K562 (cell line): ENCODE measurements around the gene ITPR1. TPM values are rescaled to one million over a fixed set of nuclear protein-coding genes. Genes with fewer than 3 reads are reported as not detected.

Experiments
- AFF4 ChIP-seq: sonication (generic); formaldehyde crosslinking; IDR thresholded peaks from 2 replicates; pipeline ENCODE4 v1.8.0; 2023; ENCODE audit warnings: mild to moderate bottlenecking, missing genetic modification reagents
- BCL6 ChIP-seq: fragments of 250-450 bp; sonication (Bioruptor Pico); IDR thresholded peaks from 2 replicates; pipeline ENCODE4 v1.4.0; 2020
- CEBPB ChIP-seq: fragments of 450-650 bp; IDR thresholded peaks from 2 replicates; pipeline ENCODE4 v1.6.1; 2016; ENCODE audit warnings: missing genetic modification characterization, missing compliant biosample characterization
- CUX1 ChIP-seq: fragments of 200-800 bp; sonication (Bioruptor generic); IDR thresholded peaks from 2 replicates; pipeline ENCODE4 v1.6.1; 2016; ENCODE audit warnings: missing genetic modification characterization, missing compliant biosample characterization
- HIVEP1 ChIP-seq: fragments of 250-450 bp; sonication (Bioruptor Pico); IDR thresholded peaks from 2 replicates; pipeline ENCODE4 v1.4.0; 2020; ENCODE audit warnings: mild to moderate bottlenecking
- HMGN3 ChIP-seq: IDR thresholded peaks from 2 replicates; pipeline ENCODE4 v1.6.1; 2011; ENCODE audit warnings: borderline replicate concordance, low read depth, mild to moderate bottlenecking, mixed read lengths, low read length; ENCODE audit not compliant: insufficient read length; ENCODE audit errors: extremely low read depth
- PHTF2 ChIP-seq: fragments of 250-450 bp; sonication (Bioruptor Pico); IDR thresholded peaks from 2 replicates; pipeline ENCODE4 v1.5.0; 2021; ENCODE audit warnings: mild to moderate bottlenecking
- RBFOX2 ChIP-seq: fragments of 200-400 bp; formaldehyde crosslinking; IDR thresholded peaks from 2 replicates; pipeline ENCODE4 v1.6.1; 2017; ENCODE audit warnings: low read depth, mild to moderate bottlenecking, low read length, moderate library complexity
- SAP30 ChIP-seq: fragments of 200-600 bp; sonication (generic); IDR thresholded peaks from 2 replicates; pipeline ENCODE4 v1.6.1; 2012; ENCODE audit warnings: borderline replicate concordance, low read depth, mild to moderate bottlenecking, moderate library complexity, low read length, control low read depth, inconsistent platforms; ENCODE audit not compliant: insufficient read depth, poor library complexity, severe bottlenecking
- SIRT6 ChIP-seq: IDR thresholded peaks from one replicate; pipeline ENCODE4 v1.6.1; 2012; ENCODE audit warnings: low read depth, mild to moderate bottlenecking, control low read depth, inconsistent platforms, low read length, moderate library complexity
- SNIP1 ChIP-seq: fragments of 450-650 bp; IDR thresholded peaks from 2 replicates; pipeline ENCODE4 v1.7.1; 2017; ENCODE audit warnings: low read depth, mild to moderate bottlenecking
- TAL1 ChIP-seq: fragments of 450-650 bp; IDR thresholded peaks from 2 replicates; pipeline ENCODE4 v1.6.1; 2016; ENCODE audit warnings: mild to moderate bottlenecking
- TCF7 ChIP-seq: sonication (generic); IDR thresholded peaks from 2 replicates; pipeline ENCODE4 v1.6.1; 2016; ENCODE audit warnings: antibody characterized with exemption, borderline replicate concordance
- polyA plus RNA-seq, 8 experiments: library from polyadenylated mRNA; depleted of rRNA in 4 of 8; stranded (reverse) in 5 of 8; unstranded in 3 of 8; fragments of >200 nt; fragmentation: Nextera tagmentation in 2 of 8; fragmentation: Illumina TruSeq in 1 of 8; extraction: Ambion mirVana in 2 of 8; extraction: Trizol in 1 of 8; gene quantifications; 2 replicates each; pipeline versions ENCODE4 v1.2.1 to v1.2.3, GENCODE V29; 2011 to 2014; ENCODE audit warnings: inconsistent platforms in 1 of 8, missing spikeins in 1 of 8
- total RNA-seq, 7 experiments: library from RNA; depleted of rRNA in 6 of 7; stranded (reverse); fragments of >200 nt in 6 of 7; fragmentation: Illumina TruSeq in 2 of 7; extraction: Trizol in 2 of 7; gene quantifications; 2 replicates each; pipeline versions ENCODE4 v1.2.1 to v1.2.3, GENCODE V29; 2011 to 2021; ENCODE audit warnings: low replicate concordance in 1 of 7
- TF ChIP-seq, protein P1 (sequence below): fragments of 250-450 bp; sonication (Bioruptor Pico); IDR thresholded peaks from 2 replicates; pipeline ENCODE4 v1.5.0; 2020; ENCODE audit warnings: mild to moderate bottlenecking
- TF ChIP-seq, protein P2 (sequence below), 2 experiments: fragments of 250-450 bp in 1 of 2; fragments of 450-650 bp in 1 of 2; sonication (Bioruptor Pico) in 1 of 2; IDR thresholded peaks; 2 replicates each; pipeline versions ENCODE4 v1.6.1 to v1.8.0; 2016 to 2021; ENCODE audit warnings: mild to moderate bottlenecking in 2 of 2, moderate library complexity in 2 of 2, missing compliant biosample characterization in 1 of 2, missing genetic modification characterization in 1 of 2

ITPR1 gene
- total and polyA plus RNA-seq, 9 of the 15 experiments (the other 6 are each of a cell fraction or from before 2014, with no cell fraction given) = 22.4 to 40.0 (median 27.4) TPM

- no peak for TF ChIP-seq AFF4 (CRISPR knock-in tag)
- no peak for TF ChIP-seq HMGN3
- TF ChIP-seq CEBPB (tag) = no peak
- TF ChIP-seq SAP30 = no peak
- TF ChIP-seq, protein P1, sequence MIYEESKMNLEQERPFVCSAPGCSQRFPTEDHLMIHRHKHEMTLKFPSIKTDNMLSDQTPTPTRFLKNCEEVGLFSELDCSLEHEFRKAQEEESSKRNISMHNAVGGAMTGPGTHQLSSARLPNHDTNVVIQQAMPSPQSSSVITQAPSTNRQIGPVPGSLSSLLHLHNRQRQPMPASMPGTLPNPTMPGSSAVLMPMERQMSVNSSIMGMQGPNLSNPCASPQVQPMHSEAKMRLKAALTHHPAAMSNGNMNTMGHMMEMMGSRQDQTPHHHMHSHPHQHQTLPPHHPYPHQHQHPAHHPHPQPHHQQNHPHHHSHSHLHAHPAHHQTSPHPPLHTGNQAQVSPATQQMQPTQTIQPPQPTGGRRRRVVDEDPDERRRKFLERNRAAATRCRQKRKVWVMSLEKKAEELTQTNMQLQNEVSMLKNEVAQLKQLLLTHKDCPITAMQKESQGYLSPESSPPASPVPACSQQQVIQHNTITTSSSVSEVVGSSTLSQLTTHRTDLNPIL (CRISPR knock-in tag) = 0 out of 2 replicates have a peak, but pooled peaks have one; percentile 22
- TF ChIP-seq HIVEP1 = 0 out of 2 replicates have a peak, but pooled peaks have one; percentile 75
- TF ChIP-seq SIRT6 = no peak
- TF ChIP-seq TAL1 = no peak
- TF ChIP-seq SNIP1 = no peak
- no peak; the same call in none of the 2 replicates for TF ChIP-seq BCL6 (CRISPR knock-in tag)
- TF ChIP-seq RBFOX2 = peak; percentile 71
- peak; percentile 89 for TF ChIP-seq CUX1
- TF ChIP-seq, protein P2, sequence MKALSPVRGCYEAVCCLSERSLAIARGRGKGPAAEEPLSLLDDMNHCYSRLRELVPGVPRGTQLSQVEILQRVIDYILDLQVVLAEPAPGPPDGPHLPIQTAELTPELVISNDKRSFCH (CRISPR knock-in tag; IDR thresholded peaks at IDR 0.05) = 0 out of 2 replicates have a peak, but pooled peaks have one; percentile 30
- TF ChIP-seq, protein P2 (tag; IDR thresholded peaks at IDR 0.05) = peak; percentile 95
- TF ChIP-seq TCF7 = peak; percentile 9; the same call in 1 of the 2 replicates
- TF ChIP-seq PHTF2 (CRISPR knock-in tag) = 0 out of 2 replicates have a peak, but pooled peaks have one; percentile 20
These were observed 321.9 kb downstream of the ITPR1 start (continued) for GRCh38 chr3:4814904-4815574.
